HUES48 (cell line): ENCODE data around the gene CARD8.
"Not testable (repeated sequence)": the region's sequence is repeated elsewhere in the genome, so short reads cannot be mapped to it uniquely, and the experiment has no call there.

ENCODE experiments used
- H3K27ac ChIP-seq: one replicate; pipeline ENCODE4 v1.7.0; 2013; ENCODE audit warnings: low read depth, low read length, inconsistent platforms
- H3K27me3 ChIP-seq: 2 replicates; pipeline ENCODE4 v1.6.1; 2013; ENCODE audit warnings: mild to moderate bottlenecking, low read length; ENCODE audit not compliant: control insufficient read depth, insufficient read depth
- H3K36me3 ChIP-seq: 2 replicates; pipeline ENCODE4 v1.6.1; 2013; ENCODE audit warnings: low read length; ENCODE audit not compliant: control insufficient read depth, insufficient read depth
- H3K4me1 ChIP-seq: 2 replicates; pipeline ENCODE4 v1.6.1; 2013; ENCODE audit warnings: mild to moderate bottlenecking, low read length; ENCODE audit not compliant: control insufficient read depth, insufficient read depth
- H3K4me3 ChIP-seq: 2 replicates; pipeline ENCODE4 v1.5.1; 2013; ENCODE audit warnings: mild to moderate bottlenecking, low read depth, low read length
- H3K9ac ChIP-seq: 2 replicates; pipeline ENCODE4 v1.6.1; 2013; ENCODE audit warnings: mild to moderate bottlenecking, low read depth, low read length, moderate library complexity
- H3K9me3 ChIP-seq: 2 replicates; pipeline ENCODE4 v1.6.1; 2013; ENCODE audit warnings: low read length; ENCODE audit not compliant: control insufficient read depth, insufficient read depth

CARD8 gene

GRCh38 chr19:48244281-48244680, 11.4 kb downstream of the CARD8 start:
- no peak overlapping the region for H3K9ac ChIP-seq
- H3K4me1 ChIP-seq = no peaks in the 10 kb centered on the region
- no peak overlapping the region for H3K4me3 ChIP-seq
- no peak overlapping the region for H3K27ac ChIP-seq
- peaks cover 25% of the 10 kb centered on the region for H3K36me3 ChIP-seq
- H3K9me3 ChIP-seq = no peaks in the 10 kb centered on the region
- no peaks in the 10 kb centered on the region for H3K27me3 ChIP-seq

GRCh38 chr19:48241771-48242170, 13.9 kb downstream of the CARD8 start:
- peaks cover 21% of the 10 kb centered on the region for H3K36me3 ChIP-seq
- H3K9me3 ChIP-seq, H3K4me1 ChIP-seq: not testable (repeated sequence)

GRCh38 chr19:48239582-48240141, 16.1 kb downstream of the CARD8 start:
- Histone ChIP-seq H3K27ac (no peak overlapping the region), H3K9ac (no peak overlapping the region), H3K4me3 (no peak overlapping the region), H3K36me3 (peaks cover 14% of the 10 kb centered on the region; the same call in 1 of the 2 replicates), H3K27me3 (no peaks in the 10 kb centered on the region), H3K4me1 (no peaks in the 10 kb centered on the region), H3K9me3 (no peaks in the 10 kb centered on the region)

More at GRCh38 chr19:48241771-48242170, 13.9 kb downstream of the CARD8 start:
- H3K4me3 ChIP-seq, H3K27me3 ChIP-seq, H3K9ac ChIP-seq, H3K27ac ChIP-seq: not testable (repeated sequence)

- Histone ChIP-seq H3K36me3 (peaks cover 14% of the 10 kb centered on the region; the same call in 1 of the 2 replicates), H3K9ac (no peak overlapping the region), H3K4me3 (no peak overlapping the region), H3K9me3 (no peaks in the 10 kb centered on the region), H3K27ac (no peak overlapping the region), H3K27me3 (no peaks in the 10 kb centered on the region), H3K4me1 (no peaks in the 10 kb centered on the region)
These were observed 16.6 kb downstream of the CARD8 start for GRCh38 chr19:48239120-48239519.

- no peak overlapping the region for H3K4me3 ChIP-seq
- H3K9ac ChIP-seq = no peak overlapping the region
- peaks cover 19% of the 10 kb centered on the region for H3K36me3 ChIP-seq
- H3K27me3 ChIP-seq = no peaks in the 10 kb centered on the region
- no peaks in the 10 kb centered on the region for H3K9me3 ChIP-seq
- no peak overlapping the region for H3K27ac ChIP-seq
- H3K4me1 ChIP-seq = no peaks in the 10 kb centered on the region
These were observed 18.7 kb downstream of the CARD8 start for GRCh38 chr19:48237057-48237456.

GRCh38 chr19:48230555-48231129, 25.1 kb downstream of the CARD8 start:
- Histone ChIP-seq H3K9ac (no peak overlapping the region), H3K4me3 (no peak overlapping the region), H3K27ac (no peak overlapping the region), H3K27me3 (no peaks in the 10 kb centered on the region), H3K9me3 (no peaks in the 10 kb centered on the region), H3K4me1 (no peaks in the 10 kb centered on the region), H3K36me3 (peaks cover 19% of the 10 kb centered on the region)

GRCh38 chr19:48221628-48222027, 34.1 kb downstream of the CARD8 start:
- H3K36me3 ChIP-seq = no peaks in the 10 kb centered on the region
- H3K27me3 ChIP-seq = no peaks in the 10 kb centered on the region
- H3K4me3 ChIP-seq = no peak overlapping the region
- H3K27ac ChIP-seq = no peak overlapping the region
- no peaks in the 10 kb centered on the region for H3K9me3 ChIP-seq
- peaks cover 8% of the 10 kb centered on the region for H3K4me1 ChIP-seq
- no peak overlapping the region for H3K9ac ChIP-seq

GRCh38 chr19:48220784-48221183, 34.9 kb downstream of the CARD8 start:
- not testable (repeated sequence) for H3K9ac ChIP-seq, H3K36me3 ChIP-seq, H3K27ac ChIP-seq, H3K9me3 ChIP-seq, H3K4me3 ChIP-seq, H3K27me3 ChIP-seq, H3K4me1 ChIP-seq

- no peak overlapping the region for H3K4me3 ChIP-seq
- peaks cover 8% of the 10 kb centered on the region for H3K4me1 ChIP-seq
- H3K27me3 ChIP-seq = no peaks in the 10 kb centered on the region
- no peak overlapping the region for H3K9ac ChIP-seq
- H3K36me3 ChIP-seq = no peaks in the 10 kb centered on the region
- H3K9me3 ChIP-seq = no peaks in the 10 kb centered on the region
- H3K27ac ChIP-seq = peak overlapping the region; percentile 71
These were observed 36.7 kb downstream of the CARD8 start for GRCh38 chr19:48218997-48219396.

GRCh38 chr19:48216933-48217332, 38.8 kb downstream of the CARD8 start:
- Histone ChIP-seq H3K4me3 (no peak overlapping the region), H3K4me1 (peaks cover 8% of the 10 kb centered on the region), H3K9me3 (no peaks in the 10 kb centered on the region), H3K36me3 (no peaks in the 10 kb centered on the region), H3K27ac (no peak overlapping the region), H3K27me3 (no peaks in the 10 kb centered on the region), H3K9ac (no peak overlapping the region)

GRCh38 chr19:48213959-48214358, 41.8 kb downstream of the CARD8 start:
- H3K27ac ChIP-seq = no peak overlapping the region
- no peak overlapping the region for H3K4me3 ChIP-seq
- H3K4me1 ChIP-seq = peaks cover 3% of the 10 kb centered on the region
- no peaks in the 10 kb centered on the region for H3K27me3 ChIP-seq
- H3K9me3 ChIP-seq = no peaks in the 10 kb centered on the region
- H3K9ac ChIP-seq = no peak overlapping the region
- H3K36me3 ChIP-seq = no peaks in the 10 kb centered on the region
